Activated naive CD4-positive, alpha-beta T cell treated with anti-CD3 and anti-CD28 coated beads for 36 hours (primary cell): ENCODE data around the gene INO80B. TPM values are rescaled to one million over a fixed set of nuclear protein-coding genes. Genes with fewer than 3 reads are reported as not detected.

Experiments used
- CTCF ChIA-PET: fragments of 350-600 bp; sonication (Branson Sonifier 250); formaldehyde crosslinking; loops from one replicate; lab custom pipeline; 2021; ENCODE audit warnings: antibody characterized with exemption; lab: Charles Lee
- DNase-seq: peaks from one replicate; pipeline ENCODE4 v3.0.0-alpha.2; 2020
- H3K27ac Mint-ChIP-seq: one replicate; pipeline ENCODE4 v1.8.0; 2021; ENCODE audit warnings: mild to moderate bottlenecking, mixed read lengths
- H3K27me3 Mint-ChIP-seq: one replicate; pipeline ENCODE4 v1.8.0; 2021; ENCODE audit warnings: low read depth, mixed read lengths
- H3K36me3 Mint-ChIP-seq: one replicate; pipeline ENCODE4 v1.8.0; 2021; ENCODE audit warnings: low read depth, mixed read lengths
- H3K4me1 Mint-ChIP-seq: one replicate; pipeline ENCODE4 v1.8.0; 2021; ENCODE audit warnings: low read depth, mixed read lengths
- H3K4me3 Mint-ChIP-seq: one replicate; pipeline ENCODE4 v1.8.0; 2021; ENCODE audit warnings: mild to moderate bottlenecking, moderate library complexity, mixed read lengths
- H3K9me3 Mint-ChIP-seq: one replicate; pipeline ENCODE4 v1.8.0; 2021; ENCODE audit warnings: mixed read lengths
- intact Hi-C: fragments of 100-400 bp; cut with micrococcal nuclease; formaldehyde crosslinking; loops from one replicate; pipeline ENCODE4 v1.15.1; 2023
- total RNA-seq, 2 experiments: library from RNA; stranded (reverse); gene quantifications; one replicate each; pipeline ENCODE4 v1.2.3, GENCODE V29; 2021

INO80B gene
- total RNA-seq, 2 experiments from 2014 or later = 26.5 to 28.3 TPM

DNA sequence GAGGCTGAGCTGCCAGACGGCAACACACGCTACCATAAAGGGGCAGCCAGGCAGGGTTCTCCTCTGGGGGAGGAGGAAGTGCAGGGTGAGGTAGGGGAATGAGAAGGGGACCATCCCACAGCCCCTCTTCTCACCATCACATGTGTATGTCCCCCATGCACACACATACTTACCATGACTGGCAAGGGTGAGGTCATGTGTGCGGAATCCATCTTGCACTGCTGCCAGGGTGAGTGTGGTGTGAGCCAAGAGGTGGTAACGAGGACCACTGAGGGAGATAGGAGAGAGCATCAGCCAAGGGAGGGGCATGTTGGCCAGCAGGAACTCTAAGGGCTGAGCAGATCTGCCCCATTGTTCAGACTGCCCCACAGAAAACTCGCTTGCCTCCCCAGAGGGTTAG lies 26.2 kb upstream of the INO80B start:
- H3K27ac Mint-ChIP-seq = no peak overlapping the region
- no peaks in the 10 kb centered on the region for H3K4me1 Mint-ChIP-seq
- no peaks in the 10 kb centered on the region for H3K9me3 Mint-ChIP-seq
- no peaks in the 10 kb centered on the region for H3K36me3 Mint-ChIP-seq
- intact Hi-C loops = no loop called here
- H3K4me3 Mint-ChIP-seq = no peak overlapping the region
- CTCF ChIA-PET = interaction anchor here (1.7 kb wide), 1 partner anchor 179 kb away, joined by 4 read pairs; no protein-coding TSS in a partner anchor
- no peaks in the 10 kb centered on the region for H3K27me3 Mint-ChIP-seq
- no peak for DNase-seq

DNA sequence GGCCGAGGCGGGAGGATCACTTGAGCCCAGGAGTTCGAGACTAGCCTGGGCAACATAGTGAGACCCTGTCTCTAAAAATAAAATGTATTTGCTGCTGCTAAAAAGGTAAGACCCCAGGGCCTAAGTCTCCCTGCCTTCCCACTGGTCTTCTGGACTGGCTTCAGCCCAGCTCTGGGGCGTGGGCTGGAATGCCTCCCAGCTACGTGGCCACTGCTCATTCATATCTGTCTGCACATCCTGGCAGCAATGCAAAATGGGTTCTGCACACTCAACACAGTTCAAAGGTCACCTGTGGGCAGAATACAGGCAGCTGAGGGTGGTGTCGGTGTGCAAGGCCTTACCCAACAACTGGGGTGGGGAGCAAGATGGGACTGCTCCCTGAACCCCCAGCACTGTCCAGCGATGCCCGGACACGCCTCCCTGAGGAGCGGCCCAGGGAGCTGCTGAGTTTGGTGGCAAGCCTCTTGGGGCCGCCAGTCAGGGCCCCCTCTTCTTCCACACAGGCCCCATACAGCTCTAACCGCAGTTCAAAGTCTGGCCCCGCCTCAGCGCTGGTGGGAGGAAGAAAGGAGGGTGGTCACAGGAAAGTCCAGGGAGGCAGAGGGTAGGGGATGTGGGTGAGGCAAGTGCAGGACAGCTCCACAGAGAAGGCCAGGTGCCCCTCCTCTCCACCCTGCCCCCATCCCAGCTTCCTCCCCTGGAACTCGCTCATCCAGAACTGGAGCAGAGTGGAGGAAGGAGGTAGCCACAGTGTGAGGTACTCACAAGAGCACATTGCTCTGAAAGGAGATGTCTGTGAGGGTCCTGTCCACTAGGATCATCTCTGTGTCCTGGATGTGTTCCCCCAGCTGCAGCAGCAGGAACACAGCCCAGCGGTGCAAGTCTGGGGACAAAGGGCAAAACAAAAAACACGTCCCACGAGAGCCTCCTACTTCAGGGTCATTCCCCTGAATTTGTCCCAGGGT lies 25.1 kb upstream of the INO80B start:
- intact Hi-C loops = no loop called here
- Mint-ChIP-seq H3K27ac (no peak overlapping the region), H3K4me1 (no peaks in the 10 kb centered on the region), H3K4me3 (no peak overlapping the region), H3K9me3 (no peaks in the 10 kb centered on the region), H3K36me3 (no peaks in the 10 kb centered on the region), H3K27me3 (no peaks in the 10 kb centered on the region)
- no peak for DNase-seq
- CTCF ChIA-PET = interaction anchor here (0.6 kb wide), 1 partner anchor 38 kb away, joined by 3 read pairs; no protein-coding TSS in a partner anchor

DNA sequence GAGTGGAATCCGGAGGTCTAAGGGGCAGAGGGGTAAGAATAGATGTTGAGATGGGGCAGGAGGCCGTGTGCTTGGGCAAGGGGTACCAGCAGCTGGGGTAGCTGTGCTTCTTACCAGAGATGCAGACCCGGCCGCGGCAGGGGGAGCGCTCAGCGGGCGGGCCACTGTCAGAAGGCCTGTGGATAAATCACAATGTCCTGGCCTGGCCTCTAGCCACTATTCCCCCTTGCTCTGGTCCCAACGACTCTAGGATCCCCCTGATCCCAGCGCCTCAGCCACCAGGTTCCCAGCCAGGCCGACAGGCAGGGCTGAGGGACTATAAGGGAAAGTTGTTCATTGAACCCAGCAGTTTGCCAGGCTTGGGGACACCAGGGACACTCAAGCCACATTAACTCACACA lies 24.4 kb upstream of the INO80B start:
- intact Hi-C loops = no loop called here
- Mint-ChIP-seq H3K27ac (no peak overlapping the region), H3K36me3 (no peaks in the 10 kb centered on the region)

DNA sequence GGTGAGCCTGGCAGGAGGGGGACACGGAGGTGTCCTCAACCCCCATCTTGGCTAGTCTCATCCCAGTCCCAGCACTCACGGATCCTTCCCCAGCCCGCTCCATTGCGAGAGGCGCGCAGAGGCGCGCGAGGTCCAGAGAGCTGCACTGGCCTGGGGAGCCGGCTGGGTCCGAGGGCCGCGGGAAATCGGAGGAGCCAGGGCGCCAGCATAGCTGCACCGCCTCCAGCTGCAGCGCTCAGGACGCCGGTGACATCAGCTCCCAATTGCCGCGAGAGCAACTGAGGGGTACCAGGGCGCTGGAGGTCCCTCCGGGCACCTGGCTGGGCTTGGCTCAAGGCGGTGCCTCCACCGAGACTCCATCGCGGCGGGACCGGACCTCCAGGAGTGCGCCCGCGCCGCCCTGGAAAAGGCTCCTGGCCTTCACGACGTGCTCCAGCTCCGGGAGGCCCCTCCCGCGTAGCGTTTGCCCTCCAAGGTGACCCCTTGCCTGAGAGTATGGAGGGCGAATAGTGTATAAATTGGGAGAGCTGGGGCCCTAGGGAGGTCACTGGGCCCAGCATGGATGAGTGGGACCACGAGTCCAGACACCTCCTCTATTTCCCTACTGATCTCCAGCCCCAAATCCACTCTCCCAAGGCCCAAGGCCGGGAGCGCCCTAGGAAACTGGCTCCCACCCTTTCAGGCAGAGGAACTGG lies 18.6 kb upstream of the INO80B start:
- DNase-seq = no peak
- H3K36me3 Mint-ChIP-seq = no peaks in the 10 kb centered on the region
- H3K9me3 Mint-ChIP-seq = no peaks in the 10 kb centered on the region
- no peak overlapping the region for H3K4me3 Mint-ChIP-seq
- peaks cover 25% of the 10 kb centered on the region for H3K27me3 Mint-ChIP-seq
- intact Hi-C loops = no loop called here
- no peak overlapping the region for H3K27ac Mint-ChIP-seq
- peaks cover 11% of the 10 kb centered on the region for H3K4me1 Mint-ChIP-seq
- CTCF ChIA-PET = interaction anchor here (0.9 kb wide), 1 partner anchor 11 kb away, joined by 4 read pairs; no protein-coding TSS in a partner anchor

More for the DNA sequence above, 24.4 kb upstream of the INO80B start:
- Mint-ChIP-seq H3K4me1 (no peaks in the 10 kb centered on the region), H3K9me3 (no peaks in the 10 kb centered on the region), H3K4me3 (no peak overlapping the region), H3K27me3 (no peaks in the 10 kb centered on the region)
- DNase-seq = no peak
- CTCF ChIA-PET = no interaction called here

DNA sequence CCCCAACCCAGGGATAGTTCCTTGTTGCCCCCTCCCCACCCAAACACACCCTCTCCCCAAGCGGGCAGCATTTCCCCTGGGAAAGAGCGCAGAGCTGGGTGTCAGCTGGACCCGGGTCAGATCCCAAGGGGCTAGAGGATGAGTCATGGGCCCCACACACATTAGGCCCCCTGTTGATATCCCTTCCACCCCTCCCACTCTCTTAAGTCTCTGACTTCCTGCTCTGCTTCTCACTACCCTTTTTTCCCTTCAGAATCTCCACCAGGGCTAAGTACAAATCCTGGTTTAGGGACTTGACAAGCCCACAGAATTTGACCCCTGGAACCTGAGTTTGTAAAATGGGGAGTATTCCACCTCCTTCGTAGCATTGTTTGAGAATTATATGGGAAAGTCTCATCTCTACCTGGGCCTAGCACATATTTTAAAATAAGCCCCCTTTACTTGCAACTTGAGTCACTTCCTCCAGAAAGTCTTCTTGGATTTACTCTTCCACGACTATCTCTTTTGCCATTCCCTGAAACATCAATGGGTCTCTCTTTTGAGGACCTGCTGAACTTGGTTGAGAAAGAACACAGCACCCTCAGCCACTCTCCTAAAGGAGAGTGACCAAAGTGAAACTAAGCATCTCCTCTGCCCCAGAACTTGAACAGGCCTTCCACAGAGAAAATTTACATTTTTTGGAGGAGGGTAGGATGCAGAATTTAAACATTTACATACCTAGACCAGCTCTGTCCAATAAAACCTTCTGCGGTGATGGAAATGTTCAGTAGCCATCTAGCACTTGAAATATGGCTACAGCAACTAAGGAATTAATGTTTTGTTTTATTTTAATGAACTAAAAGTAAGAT lies 17.8 kb upstream of the INO80B start:
- Mint-ChIP-seq H3K27ac (no peak overlapping the region), H3K4me1 (peaks cover 11% of the 10 kb centered on the region), H3K27me3 (peaks cover 26% of the 10 kb centered on the region), H3K36me3 (no peaks in the 10 kb centered on the region), H3K9me3 (no peaks in the 10 kb centered on the region), H3K4me3 (no peak overlapping the region)
- CTCF ChIA-PET = no interaction called here
- DNase-seq = no peak
- intact Hi-C loops = no loop called here

DNA sequence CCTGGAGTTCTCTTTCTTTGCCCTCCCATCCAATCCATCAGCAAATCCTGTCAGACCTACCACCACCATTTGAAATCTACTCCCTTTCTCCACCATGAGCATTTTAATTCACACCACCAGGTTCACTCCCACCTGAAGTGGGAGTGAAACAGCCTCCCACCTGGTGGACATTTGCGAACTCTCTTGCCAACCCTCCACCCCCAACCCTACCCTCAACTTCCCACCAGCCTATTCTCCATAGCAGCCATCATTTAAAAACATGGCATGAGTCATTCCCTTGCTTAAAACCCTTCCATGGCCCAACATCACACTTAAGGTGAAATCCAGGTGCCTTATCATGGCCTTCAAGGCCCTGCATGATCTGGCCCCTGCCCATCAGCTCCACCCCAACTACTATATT lies 16.6 kb upstream of the INO80B start:
- H3K4me3 Mint-ChIP-seq = no peak overlapping the region
- H3K36me3 Mint-ChIP-seq = no peaks in the 10 kb centered on the region
- no peak for DNase-seq
- peaks cover 33% of the 10 kb centered on the region for H3K27me3 Mint-ChIP-seq
- H3K4me1 Mint-ChIP-seq = peaks cover 15% of the 10 kb centered on the region
- H3K27ac Mint-ChIP-seq = no peak overlapping the region
- no peaks in the 10 kb centered on the region for H3K9me3 Mint-ChIP-seq
- intact Hi-C loops = no loop called here
- CTCF ChIA-PET = no interaction called here

DNA sequence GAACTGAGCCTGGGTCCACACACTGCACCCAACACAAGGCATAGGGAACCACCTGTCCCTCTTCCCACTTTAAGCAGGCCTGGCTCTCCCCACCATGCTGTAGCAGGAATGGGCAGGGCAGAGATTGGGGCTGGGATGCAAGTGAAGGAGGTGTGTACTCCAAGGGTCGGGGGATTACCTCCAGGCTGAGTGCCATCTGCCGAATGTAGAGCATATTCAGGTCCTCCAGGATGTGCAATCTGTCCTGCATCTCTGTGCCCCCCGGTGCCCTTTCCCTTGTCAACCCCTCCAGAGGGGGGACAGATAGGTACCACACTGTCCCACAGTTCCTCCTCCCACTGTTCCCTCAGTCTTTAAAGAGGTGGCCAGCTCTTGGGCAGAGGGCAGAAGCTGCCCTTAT lies 15.5 kb upstream of the INO80B start:
- no peaks in the 10 kb centered on the region for H3K36me3 Mint-ChIP-seq
- H3K4me1 Mint-ChIP-seq = peaks cover 15% of the 10 kb centered on the region
- CTCF ChIA-PET = interaction anchor here (0.5 kb wide), 1 partner anchor 40 kb away, joined by 3 read pairs; no protein-coding TSS in a partner anchor
- no peak for DNase-seq
- no peak overlapping the region for H3K27ac Mint-ChIP-seq
- H3K4me3 Mint-ChIP-seq = no peak overlapping the region
- H3K9me3 Mint-ChIP-seq = no peaks in the 10 kb centered on the region
- intact Hi-C loops = no loop called here
- peaks cover 35% of the 10 kb centered on the region for H3K27me3 Mint-ChIP-seq

DNA sequence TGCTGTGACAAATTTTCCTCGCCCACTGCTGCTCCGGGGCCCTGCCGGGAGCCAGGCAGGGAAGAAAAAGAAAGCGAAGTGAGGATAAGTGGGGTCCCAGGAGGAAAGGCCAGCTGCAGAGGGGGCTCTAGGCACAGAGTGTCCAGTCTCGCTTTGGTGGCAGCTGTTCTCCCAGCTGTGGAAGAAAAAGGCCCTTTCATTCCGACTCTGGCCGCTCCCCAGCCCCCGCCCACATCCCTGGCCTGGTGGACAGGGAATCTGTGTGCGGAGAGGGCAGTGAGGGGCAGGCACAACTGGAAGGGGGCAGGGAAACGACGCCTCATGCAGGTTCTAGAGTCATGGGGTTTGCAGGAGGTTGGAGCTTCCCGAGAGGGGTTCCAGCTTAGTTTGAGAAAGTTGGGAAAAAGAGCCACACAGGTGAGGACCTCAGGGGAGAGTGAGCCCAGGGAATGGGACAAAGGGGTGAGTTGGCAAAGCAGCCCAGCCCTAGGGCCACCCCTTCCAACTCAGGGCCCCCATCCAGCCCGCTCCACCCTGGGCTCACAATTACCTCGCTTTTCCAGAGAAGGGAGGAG lies 15.0 kb upstream of the INO80B start:
- H3K27me3 Mint-ChIP-seq = peaks cover 35% of the 10 kb centered on the region
- H3K9me3 Mint-ChIP-seq = no peaks in the 10 kb centered on the region
- H3K4me3 Mint-ChIP-seq = peak overlapping the region; percentile 22
- H3K4me1 Mint-ChIP-seq = peaks cover 15% of the 10 kb centered on the region
- H3K27ac Mint-ChIP-seq = no peak overlapping the region
- CTCF ChIA-PET = interaction anchor here (0.5 to 1.1 kb wide), 5 partner anchors 13 to 1286 kb away, joined by 3 to 4 read pairs (median 3); no protein-coding TSS in a partner anchor
- H3K36me3 Mint-ChIP-seq = no peaks in the 10 kb centered on the region
- no peak for DNase-seq
- intact Hi-C loops = no loop called here

DNA sequence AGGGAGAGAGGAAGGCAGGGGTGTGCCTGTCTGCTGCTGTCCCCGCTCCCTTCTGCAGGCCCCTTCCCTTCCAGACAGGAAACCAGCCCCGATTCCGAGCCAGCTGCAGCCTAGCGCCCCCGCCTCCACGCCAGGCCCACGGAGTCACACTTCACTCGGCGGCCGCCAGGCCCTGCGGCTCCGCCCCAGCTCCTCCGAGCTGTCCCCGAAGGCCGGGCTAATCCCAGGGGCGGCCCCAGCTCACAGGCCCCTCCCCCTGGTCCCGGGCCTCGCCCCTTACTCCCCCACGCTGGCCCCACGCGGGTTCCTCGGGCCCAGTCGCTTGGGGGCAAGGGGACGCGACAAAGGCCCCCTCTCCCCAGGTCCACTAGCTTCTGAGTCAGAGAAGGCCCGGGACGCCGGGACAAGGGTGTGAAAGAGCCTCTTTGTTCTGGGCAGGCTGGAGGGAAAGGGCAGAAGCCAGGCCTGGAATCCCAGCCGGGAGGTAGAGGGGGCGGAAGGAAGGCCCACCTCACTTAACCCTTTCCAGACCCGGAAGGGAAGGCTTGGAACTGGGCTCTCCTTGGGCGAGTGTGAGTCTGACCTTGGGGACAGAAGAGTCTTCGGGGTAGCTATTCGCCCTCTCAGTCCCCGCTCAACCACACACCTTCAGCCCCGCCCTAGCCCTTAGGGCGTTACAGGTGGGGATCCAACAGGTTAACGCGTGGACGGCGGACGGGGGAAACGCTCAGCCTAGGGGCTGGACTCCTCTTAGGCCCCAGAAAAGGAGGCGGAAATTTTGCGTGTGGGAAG lies 14.3 kb upstream of the INO80B start:
- intact Hi-C loops = loop anchor here (1.0 kb wide), 1 partner anchor 40 kb away; no protein-coding TSS in a partner anchor
- Mint-ChIP-seq H3K4me3 (peak overlapping the region; percentile 22), H3K27ac (no peak overlapping the region), H3K9me3 (no peaks in the 10 kb centered on the region), H3K4me1 (peaks cover 15% of the 10 kb centered on the region), H3K36me3 (no peaks in the 10 kb centered on the region), H3K27me3 (peaks cover 37% of the 10 kb centered on the region)
- peak; percentile 65 for DNase-seq
- CTCF ChIA-PET = interaction anchor here (0.6 to 1.1 kb wide), 4 partner anchors 13 to 1287 kb away, joined by 3 to 4 read pairs (median 3); no protein-coding TSS in a partner anchor

DNA sequence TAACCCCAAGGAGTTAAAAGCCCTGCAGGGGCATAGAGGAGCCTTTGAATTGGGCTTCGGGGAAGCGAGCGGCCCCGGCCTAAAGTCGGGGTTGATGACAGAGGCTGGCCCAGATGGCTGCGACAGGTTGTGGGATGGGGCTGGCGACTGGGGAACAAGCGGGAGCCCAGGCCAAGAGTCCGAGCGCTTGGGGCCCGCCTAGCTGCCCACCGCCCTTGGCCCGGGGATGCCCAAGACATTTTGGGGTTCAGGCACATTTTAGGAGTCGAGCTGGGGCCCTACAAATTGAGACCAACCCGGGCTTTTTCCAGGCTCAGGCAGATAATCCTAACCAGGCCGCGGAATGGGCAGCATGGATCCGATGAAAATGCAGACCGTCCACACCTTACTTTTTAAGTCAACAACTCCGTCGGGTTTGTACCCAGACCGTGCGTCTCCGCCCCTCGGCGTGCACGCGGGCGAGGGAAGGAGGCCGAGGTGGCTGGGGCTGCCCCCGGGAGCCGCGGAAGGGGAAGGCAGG lies 13.7 kb upstream of the INO80B start:
- H3K4me1 Mint-ChIP-seq = peaks cover 15% of the 10 kb centered on the region
- no peaks in the 10 kb centered on the region for H3K36me3 Mint-ChIP-seq
- no peaks in the 10 kb centered on the region for H3K9me3 Mint-ChIP-seq
- H3K27ac Mint-ChIP-seq = no peak overlapping the region
- H3K4me3 Mint-ChIP-seq = peak overlapping the region; percentile 57
- peaks cover 37% of the 10 kb centered on the region for H3K27me3 Mint-ChIP-seq
- DNase-seq = no peak
- CTCF ChIA-PET = no interaction called here
- intact Hi-C loops = loop anchor here (1.0 kb wide), 1 partner anchor 39 kb away; no protein-coding TSS in a partner anchor
